HG02798 (cell line): ENCODE data around the gene USP24.
"Not testable (repeated sequence)": the region's sequence is repeated elsewhere in the genome, so short reads cannot be mapped to it uniquely, and the experiment has no call there.

Experiments used
- ATAC-seq: cut with Tn5 transposase; IDR thresholded peaks from one replicate; pipeline ENCODE4 v1.9.1; 2021; ENCODE audit warnings: mild to moderate bottlenecking; ENCODE audit not compliant: unreplicated experiment, poor library complexity

Gene USP24

DNA sequence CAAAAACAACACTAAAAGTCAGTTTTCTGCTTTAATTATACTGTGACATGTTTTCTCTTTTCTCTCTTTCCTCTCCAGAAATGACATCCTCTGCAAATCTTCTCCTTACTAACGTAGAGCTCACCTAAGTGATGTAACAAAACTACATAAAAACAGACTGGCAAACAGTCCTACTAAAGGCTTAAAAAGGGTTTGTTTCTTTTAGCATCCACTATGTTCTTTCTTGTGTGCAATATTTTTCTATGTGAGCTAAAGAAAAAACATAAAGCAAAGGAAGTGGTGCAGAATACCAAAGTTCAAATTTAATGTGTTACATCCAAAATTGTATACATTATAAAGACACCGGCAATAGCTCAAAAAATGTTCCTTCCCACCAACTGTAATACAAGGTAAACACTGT lies 14.5 kb downstream of the USP24 start:
- no peak for ATAC-seq

DNA sequence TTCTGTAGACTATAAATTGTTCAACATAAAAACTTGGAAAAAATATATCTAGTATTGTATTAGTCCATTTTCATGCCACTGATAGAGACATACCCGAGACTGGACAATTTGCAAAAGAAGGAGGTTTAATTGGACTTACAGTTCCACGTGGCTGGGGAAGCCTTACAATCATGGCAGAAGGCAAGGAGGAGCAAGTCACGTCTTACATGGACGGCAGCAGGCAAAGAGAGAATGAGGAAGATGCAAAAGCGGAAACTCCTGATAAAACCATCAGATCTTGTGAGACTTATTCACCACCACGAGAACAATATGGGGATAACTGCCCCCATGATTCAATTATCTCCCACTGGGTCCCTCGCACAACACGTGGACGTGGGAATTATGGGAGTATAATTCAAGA lies 15.4 kb downstream of the USP24 start:
- ATAC-seq, result not testable (repeated sequence)

GRCh38 chr1:55198044-55198443 lies 17.1 kb downstream of the USP24 start:
- ATAC-seq, result no peak

DNA sequence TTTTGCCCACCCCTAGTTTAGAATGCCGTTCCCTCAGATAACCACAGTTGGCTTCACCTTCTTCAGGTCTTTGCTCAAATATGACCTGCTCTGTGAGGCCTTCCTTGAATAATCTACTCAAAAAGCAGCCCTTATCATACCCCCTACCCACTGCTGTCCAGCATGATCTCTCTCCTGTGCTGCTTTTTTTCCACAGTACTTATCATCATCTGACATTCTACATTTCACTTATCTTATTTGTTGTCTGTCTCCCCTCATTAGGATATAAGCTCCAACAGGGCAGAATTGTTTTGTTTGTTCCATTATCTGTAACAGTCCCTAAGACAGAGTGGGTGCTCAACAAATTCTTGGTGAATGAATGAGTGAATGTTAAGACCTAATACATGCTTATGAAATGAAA lies 18.1 kb downstream of the USP24 start:
- no peak for ATAC-seq

DNA sequence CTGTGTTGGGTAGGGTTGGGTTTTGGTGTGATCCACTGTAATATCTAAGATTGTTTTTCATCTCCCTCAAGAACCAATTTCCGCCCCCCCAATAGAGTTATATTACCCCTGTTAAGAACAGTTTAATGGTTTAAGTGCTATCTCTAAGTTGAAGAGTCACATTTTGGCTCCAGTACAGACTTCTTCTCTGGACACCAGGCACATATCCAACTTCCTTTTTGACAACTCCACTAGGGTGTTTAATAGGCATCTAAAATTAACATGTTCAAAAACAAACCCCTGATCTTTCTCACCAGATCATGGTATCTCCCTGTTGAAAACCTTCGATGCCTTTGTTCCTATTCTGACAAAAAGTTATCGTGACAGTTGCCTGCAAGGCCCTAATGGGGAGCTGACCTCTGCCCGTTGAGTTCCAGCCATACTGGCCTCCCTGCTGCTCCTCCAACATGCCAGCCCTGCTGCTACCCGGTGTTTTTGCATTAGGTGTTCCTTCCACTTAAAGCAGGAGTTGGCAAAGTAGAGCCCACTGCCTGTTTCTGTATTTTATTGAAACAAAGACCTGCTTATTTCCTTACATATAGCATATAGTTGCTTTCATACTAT lies 18.6 kb downstream of the USP24 start:
- no peak for ATAC-seq

- ATAC-seq, result peak; percentile 64
These were observed 19.5 kb downstream of the USP24 start for GRCh38 chr1:55195521-55196233.

GRCh38 chr1:55194851-55195250 lies 20.3 kb downstream of the USP24 start:
- ATAC-seq, result no peak

GRCh38 chr1:55192093-55192492 lies 23.1 kb downstream of the USP24 start:
- ATAC-seq, result no peak

DNA sequence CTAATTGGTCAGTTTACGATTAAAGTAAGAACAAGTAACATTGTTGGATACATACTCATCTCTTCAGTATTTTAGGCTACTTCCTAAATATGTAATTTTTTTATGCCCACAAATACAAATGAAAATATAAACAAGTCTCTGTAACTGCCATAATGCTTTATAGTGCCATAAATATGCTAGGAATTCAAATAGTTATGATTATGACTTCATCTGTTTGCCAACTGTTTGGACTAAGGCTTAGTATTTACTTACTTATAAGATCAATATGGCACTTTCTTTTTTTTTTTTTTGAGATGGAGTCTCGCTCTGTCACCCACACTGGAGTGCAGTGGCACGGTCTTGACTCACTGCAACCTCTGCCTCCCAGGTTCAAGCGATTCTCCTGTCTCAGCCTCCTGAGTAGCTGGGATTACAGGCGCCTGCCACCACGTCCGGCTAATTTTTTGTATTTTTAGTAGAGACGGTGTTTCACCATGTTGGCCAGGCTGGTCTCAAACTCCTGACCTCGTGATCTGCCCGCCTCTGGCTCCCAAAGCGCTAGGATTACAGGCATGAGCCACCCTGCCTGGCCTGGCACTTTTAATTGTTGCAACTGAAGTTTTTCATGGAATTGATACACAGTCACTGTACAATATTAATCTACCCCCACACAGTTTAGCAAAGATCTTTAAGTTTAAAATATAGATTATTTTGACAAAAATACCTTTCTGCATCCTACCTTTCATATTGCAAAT lies 23.8 kb downstream of the USP24 start:
- ATAC-seq, result not testable (repeated sequence)

- no peak for ATAC-seq
These were observed 25.1 kb downstream of the USP24 start for GRCh38 chr1:55190109-55190508.

DNA sequence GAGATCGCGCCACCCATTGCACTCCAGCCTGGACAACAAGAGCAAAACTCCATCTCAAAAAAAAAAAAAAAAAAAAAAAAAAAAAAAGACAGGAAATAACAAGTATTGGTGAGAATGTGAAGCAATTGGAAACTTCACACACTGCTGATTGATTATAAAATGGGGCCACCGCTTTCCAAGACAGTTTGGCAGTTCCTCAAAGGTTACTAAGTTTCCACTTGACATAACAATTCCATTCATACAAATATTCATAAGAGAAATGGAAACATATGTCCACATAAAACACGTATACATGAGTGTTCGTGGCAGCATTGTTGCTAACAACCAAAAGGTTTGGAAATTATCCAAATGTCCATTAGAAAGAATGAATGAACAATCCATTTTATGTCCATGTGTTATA lies 26.3 kb downstream of the USP24 start:
- no peak for ATAC-seq

DNA sequence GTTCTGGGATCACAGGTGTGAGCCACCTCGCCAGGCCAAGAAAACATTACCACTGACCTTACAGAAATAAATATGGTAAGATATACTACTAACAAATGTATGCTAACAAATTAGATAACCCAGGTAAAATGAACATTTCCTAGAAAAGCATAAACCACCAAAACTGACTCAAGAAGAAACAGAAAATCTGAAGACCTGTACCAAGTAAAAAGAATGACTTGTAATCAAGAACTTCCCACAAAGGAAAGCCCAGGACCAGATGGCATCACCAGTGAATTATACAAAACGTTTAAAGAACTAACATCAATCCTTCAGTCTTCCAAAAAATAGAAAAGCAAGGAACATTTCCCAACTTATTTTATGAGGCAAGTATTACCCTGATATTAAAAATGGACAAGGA lies 29.3 kb downstream of the USP24 start:
- ATAC-seq, result no peak

GRCh38 chr1:55184859-55185258 lies 30.3 kb downstream of the USP24 start:
- ATAC-seq, result no peak

DNA sequence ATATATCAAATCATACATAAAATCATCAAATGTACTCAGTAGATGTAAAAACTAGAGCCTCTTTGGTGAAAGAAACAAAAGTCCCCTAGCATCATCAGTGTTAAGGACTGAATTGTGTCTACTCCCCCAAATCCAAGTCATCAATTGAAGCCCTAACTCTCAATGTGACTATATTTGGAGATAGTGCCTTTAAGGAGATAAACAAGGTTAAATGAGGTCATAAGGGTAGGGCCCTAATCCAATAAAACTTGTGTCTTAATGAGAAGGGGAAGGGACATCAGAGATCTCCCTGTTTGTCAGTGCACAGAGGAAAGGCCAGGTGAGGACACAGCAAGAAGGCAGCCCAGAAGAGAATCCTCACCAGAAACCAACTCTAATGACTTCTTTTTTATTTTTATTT lies 33.5 kb downstream of the USP24 start:
- no peak for ATAC-seq

- ATAC-seq, result no peak
These were observed 35.0 kb downstream of the USP24 start for GRCh38 chr1:55180075-55180670.

GRCh38 chr1:55179177-55179835 lies 35.9 kb downstream of the USP24 start:
- ATAC-seq, result no peak

GRCh38 chr1:55172687-55173086 lies 42.5 kb downstream of the USP24 start:
- ATAC-seq, result no peak

DNA sequence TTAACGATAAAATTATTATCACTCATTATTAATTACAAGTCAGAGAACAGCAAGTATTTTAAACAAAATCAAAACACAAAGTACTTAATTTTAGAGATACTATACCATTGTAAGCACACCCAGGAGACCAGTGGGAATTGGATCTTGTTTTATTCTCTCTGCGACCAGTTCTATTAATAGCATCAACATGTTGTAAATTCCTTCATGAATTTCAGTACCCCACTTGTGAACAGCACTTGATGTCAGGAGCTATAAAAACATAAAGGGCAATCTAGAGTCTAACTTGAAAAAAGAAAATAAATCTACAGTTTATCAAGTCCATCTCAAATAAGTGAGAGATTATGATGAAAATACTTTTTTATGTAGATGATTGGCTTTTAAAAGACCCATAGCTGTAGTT lies 42.9 kb downstream of the USP24 start:
- no peak for ATAC-seq

DNA sequence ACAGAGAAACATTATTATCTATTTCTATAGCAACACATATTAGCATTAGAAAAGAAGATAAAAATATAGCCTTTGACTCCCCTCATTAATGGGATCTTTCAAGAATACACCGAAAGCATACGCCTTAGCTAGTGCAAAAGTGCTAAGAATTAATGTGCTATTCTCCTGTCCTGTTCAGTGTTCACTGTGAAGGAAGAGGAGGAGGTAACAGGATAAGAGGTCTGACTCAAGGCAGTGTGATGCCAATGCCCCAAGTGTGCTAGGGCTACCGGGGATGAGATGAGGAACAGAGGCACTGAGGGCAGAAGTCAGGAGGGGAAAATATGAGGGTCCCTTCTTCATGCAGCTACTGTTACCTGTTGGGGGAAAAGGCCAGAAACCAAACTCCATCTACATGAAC lies 43.5 kb downstream of the USP24 start:
- no peak for ATAC-seq

DNA sequence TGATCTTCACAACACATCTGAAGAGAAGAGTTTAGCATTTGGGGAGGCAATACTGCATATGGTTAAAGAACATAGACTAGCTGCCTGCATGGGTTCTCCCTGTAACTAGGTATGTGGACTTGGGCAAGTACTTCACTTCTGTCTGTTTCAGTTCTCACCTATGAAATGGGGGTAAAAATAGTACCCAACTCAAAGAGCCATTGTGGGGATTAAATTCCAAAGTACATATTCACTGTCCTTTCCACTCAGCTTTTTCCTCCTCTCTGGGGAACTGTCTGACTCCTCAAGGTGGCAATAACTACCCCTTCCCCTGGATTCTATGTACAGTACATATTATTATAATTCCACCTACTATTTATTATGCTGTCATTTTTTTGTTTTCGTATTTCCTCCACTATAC lies 44.7 kb downstream of the USP24 start:
- ATAC-seq, result no peak

DNA sequence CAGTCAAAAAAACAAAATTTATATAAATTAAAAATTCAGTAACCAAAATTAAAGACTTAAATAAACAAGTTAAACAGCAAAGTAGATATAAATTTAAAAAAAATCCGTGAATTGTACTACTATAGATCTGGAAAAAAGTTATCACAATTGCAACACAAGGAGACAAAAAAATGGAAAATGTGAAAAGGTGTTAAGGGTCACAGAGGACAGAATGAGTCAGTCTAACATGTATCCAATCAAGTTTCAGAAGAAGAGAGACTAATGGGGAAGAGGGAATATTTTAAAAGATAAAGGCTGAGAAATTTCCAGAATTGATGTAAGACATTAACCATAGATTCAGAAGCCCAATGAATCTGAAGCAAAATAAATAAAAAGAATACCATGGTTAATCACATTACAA lies 46.0 kb downstream of the USP24 start:
- ATAC-seq, result no peak
